T-helper 1 cell treated with Interleukin-12 subunit alpha and Interleukin-12 subunit beta and Interleukin-4 antibody, amounts not matched to agents 30 ng/mL and 1 ng/mL, for 36 hours (primary cell): ENCODE measurements around the gene LRRC41. TPM values are rescaled to one million over a fixed set of nuclear protein-coding genes. Genes with fewer than 3 reads are reported as not detected.
"Not testable (repeated sequence)": the region's sequence is repeated elsewhere in the genome, so short reads cannot be mapped to it uniquely, and the experiment has no call there.

Experiments used
- intact Hi-C: fragments of 100-400 bp; cut with micrococcal nuclease; formaldehyde crosslinking; loops from one replicate; pipeline ENCODE4 v1.15.1; 2024
- total RNA-seq: library from RNA; stranded (reverse); gene quantifications from 2 replicates; pipeline ENCODE4 v1.2.3, GENCODE V29; 2022

Gene LRRC41
- total RNA-seq, 1 donor from 2014 or later, result 56.7 TPM

GRCh38 chr1:46246548-46247435, 56.6 kb downstream of the LRRC41 start:
- intact Hi-C loops, result loop anchor here (1.0 to 5.0 kb wide), 16 partner anchors 48 to 1439 kb away; partner anchors contain the start of genes BTBD19, CCDC163, DYNLT4 and EFCAB14

DNA sequence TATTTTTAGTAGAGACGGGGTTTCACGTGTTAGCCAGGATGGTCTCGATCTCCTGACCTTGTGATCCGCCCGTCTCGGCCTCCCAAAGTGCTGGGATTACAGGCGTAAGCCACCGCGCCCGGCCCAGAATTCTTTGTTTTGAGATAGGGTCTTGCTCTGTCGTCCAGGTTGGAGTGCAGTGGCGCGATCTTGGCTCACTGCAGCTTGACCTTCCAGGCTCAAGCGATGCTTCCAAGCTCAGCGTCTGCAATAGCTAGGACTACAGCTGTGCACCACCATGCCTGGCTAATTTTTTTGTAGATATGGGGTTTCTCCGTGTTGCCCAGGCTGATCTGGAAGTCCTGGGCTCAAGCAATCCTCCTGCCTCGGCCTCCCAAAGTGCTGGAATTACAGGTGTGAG, 57.3 kb downstream of the LRRC41 start:
- intact Hi-C loops, result loop anchor here (2.0 to 5.0 kb wide), 4 partner anchors 473 to 1439 kb away; partner anchors contain the start of genes BTBD19, DYNLT4, EFCAB14 and EIF2B3

GRCh38 chr1:46244656-46245371, 58.6 kb downstream of the LRRC41 start:
- intact Hi-C loops, result loop anchor here (1.0 to 5.0 kb wide), 2 partner anchors 103 to 1438 kb away; partner anchors contain the start of genes BTBD19 and DYNLT4

DNA sequence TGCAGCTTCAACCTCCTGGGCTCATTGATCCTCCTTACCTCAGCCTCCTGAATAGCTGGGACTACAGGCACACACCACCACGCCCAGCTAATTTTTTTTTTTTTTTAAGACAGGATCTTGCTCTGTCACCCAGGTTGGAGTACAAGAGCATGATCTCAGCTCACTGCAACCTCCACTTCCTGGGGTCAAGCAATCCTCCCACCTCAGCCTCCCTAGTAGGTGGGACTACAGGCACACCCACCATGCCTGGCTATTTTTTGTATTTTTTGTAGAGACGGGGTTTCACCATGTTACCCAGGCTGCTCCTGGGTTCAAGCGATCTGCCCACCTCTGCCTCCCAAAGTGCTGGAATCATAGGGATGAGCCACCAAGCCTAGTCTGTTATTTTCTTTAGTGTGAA, 59.6 kb downstream of the LRRC41 start:
- intact Hi-C loops, result not testable (repeated sequence)

DNA sequence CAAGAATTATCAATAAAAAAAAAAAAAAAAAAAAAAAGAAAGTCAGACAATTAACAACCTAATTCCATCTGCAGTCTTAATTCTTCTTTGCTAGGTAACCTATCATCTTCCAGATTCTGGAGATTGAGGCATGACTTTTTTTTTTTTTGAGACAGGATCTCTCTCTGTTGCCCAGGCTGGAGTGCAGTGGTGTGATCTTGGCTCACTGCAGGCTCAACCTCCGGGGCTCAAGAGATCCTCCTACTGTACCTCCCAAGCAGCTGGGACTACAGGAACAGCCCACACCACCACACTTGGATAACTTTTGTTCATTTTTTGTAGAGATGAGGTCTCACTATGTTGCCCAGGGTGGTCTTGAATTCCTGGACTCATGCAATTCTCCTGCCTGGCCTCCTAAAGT, 60.5 kb downstream of the LRRC41 start:
- intact Hi-C loops, result no loop called here

- intact Hi-C loops, result not testable (repeated sequence)
Observed at GRCh38 chr1:46241733-46242132, 61.7 kb downstream of the LRRC41 start.

DNA sequence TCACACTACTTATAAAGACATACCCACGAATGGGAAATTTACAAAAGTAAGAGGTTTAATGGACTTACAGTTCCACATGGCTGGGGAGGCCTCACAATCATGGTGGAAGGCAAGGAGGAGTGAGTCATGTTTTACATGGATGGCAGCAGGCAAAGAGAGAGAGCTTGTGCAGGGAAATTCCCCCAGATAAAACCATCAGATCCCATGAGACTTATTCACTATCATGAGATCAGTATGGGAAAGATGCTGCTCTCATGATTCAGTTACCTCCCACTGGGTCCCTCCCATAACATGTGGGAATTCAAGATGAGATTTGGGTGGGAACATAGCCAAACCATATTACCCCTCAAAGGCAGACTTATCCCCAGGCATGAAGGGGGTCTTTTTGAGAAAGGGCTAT, 64.6 kb downstream of the LRRC41 start:
- intact Hi-C loops, result not testable (repeated sequence)

DNA sequence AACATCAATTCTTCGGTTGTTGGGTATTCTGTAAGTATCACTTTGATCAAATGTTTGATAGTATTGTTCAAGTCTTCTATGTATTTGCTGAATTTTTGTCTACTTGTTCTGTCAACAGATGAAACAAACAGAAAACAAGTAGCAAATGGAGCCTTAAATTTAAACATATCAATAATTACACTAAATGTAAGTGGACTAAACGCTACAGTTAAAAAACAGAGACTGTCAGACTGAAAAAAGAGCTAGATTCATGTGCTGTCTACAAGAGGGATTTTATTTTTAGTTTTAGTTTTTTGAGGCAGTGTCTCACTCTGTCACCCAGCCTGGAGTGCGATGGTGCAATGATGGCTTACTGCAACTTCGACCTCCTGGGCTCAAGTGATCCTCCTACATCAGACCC, 66.5 kb downstream of the LRRC41 start:
- intact Hi-C loops, result no loop called here

GRCh38 chr1:46231231-46231630, 72.2 kb downstream of the LRRC41 start:
- intact Hi-C loops, result not testable (repeated sequence)

Other genes with a start within 250 kb of the LRRC41 start
- gene PIK3R3, start 171.0 kb downstream of the LRRC41 start, total RNA-seq, result 2.6 and 3.8 TPM in 2 replicates
- gene TSPAN1, start 128.5 kb downstream of the LRRC41 start, total RNA-seq, result 0.17 TPM in 1 of 2 replicates, not detected in the other
- gene P3R3URF, start 127.1 kb downstream of the LRRC41 start, total RNA-seq, result not detected in 2 replicates
- gene POMGNT1, start 105.2 kb downstream of the LRRC41 start, total RNA-seq, result 45.3 and 51.2 TPM in 2 replicates
- 0.29 TPM in 2 replicates for gene LURAP1, start 100.3 kb downstream of the LRRC41 start, total RNA-seq
- 30.9 and 33.3 TPM in 2 replicates for gene RAD54L, start 55.9 kb downstream of the LRRC41 start, total RNA-seq
- gene UQCRH, start 82 bp upstream of the LRRC41 start, total RNA-seq, result 238 and 261 TPM in 2 replicates
- gene NSUN4, start 37.2 kb upstream of the LRRC41 start, total RNA-seq, result 28.7 and 29.5 TPM in 2 replicates
- gene FAAH, start 90.7 kb upstream of the LRRC41 start, total RNA-seq, result 3.6 and 4.1 TPM in 2 replicates
- gene DMBX1, start 186.2 kb upstream of the LRRC41 start, total RNA-seq, result 0.07 TPM in 1 of 2 replicates, not detected in the other
- not detected in 2 replicates for gene KNCN, start 248.0 kb upstream of the LRRC41 start, total RNA-seq